GM19239 (cell line): ENCODE measurements around the gene MAPK11.

Experiments
- DNase-seq: peaks from one replicate; pipeline ENCODE4 v3.0.0; 2011; ENCODE audit warnings: low spot score; ENCODE audit not compliant: insufficient read length
- FAIRE-seq: peaks from 2 replicates; lab custom pipeline; 2011; peaks lifted over from hg19 to GRCh38; lab: Jason Lieb, UNC

Gene MAPK11

DNA sequence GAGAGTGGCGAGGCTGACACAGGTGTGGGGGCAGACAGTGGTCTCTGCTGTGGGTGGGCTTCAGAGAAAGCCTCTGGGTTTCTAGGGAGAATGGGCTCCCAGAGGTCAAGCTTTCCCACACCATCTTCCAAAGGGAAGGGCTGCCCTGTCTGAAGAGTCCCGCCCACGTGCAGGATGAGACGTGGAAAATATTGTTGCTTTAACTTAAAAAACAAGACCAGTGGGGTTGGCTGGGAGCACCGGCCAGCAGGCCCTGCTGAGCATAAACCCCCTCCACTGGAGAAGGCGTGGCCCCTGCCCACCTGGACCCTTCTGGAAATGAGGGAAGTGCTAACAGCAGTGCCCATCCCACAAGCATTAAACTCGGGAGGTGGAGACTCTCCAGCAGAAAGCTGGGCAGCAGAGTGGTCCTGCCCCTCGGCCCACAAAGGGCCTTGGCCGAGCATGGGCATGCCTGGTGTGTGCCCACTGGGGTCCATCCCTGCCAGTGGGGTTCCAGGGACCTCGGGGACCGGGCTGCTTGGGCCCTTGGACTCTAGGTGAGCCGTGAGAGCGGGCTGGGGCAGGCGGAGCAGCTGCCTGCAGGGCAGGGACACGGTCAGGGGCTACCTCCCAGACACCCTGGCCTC is 54.0 kb downstream of the MAPK11 start:
- DNase-seq (no peak), FAIRE-seq (no peak)

DNA sequence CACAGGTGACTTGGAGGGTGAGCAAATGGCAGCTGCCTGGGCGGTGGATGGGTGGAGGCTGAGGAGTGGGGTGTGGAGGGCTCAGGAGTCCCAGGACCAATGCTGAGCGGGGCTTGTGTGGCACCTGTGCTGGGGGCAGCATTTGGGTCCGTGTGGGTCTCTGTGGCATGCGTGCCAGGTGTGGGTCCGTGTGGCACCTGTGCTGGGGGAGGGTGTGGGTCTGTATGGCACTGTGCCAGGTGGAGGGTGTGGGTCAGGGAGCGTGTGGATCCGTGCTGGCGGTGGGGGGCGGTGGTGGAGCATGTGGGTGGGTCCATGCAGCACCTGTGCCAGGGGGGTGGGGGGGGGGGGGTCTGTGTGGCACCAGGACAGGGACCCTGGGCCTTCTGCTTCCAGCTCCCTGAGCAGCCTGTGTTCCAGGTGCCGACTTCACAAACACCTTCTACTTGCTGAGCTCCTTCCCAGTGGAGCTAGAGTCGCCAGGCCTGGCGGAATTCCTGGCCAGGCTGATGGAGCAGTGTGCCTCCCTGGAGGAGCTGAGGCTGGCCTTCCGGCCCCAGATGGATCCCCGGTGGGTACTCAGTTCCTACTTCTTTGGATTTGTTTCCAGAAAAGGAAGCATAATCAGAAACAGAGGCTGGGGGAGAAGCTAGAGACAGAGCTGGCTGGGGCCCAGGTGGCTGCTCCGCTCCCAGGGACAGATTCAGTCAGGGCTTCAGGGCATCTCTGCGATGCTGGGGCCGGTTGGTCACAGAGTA is 54.7 kb downstream of the MAPK11 start:
- no peak for FAIRE-seq
- DNase-seq = no peak
